AG04450 (cell line): Measurements from ENCODE around the gene EFNB3. TPM values are rescaled to one million over a fixed set of nuclear protein-coding genes. Genes with fewer than 3 reads are reported as not detected.

Source experiments
- CTCF ChIA-PET: fragments of 300-600, 350-600 bp; formaldehyde crosslinking; extraction: SDS; loops from one replicate; lab custom pipeline; 2022; ENCODE audit warnings: antibody characterized with exemption, inconsistent platforms; lab: Charles Lee
- POLR2A ChIA-PET: fragments of 350-600 bp; formaldehyde crosslinking; extraction: SDS; loops from one replicate; lab custom pipeline; 2021; ENCODE audit warnings: antibody characterized with exemption, inconsistent platforms; lab: Yijun Ruan, JAX
- DNase-seq: peaks from one replicate; pipeline ENCODE4 v3.0.0-alpha.2; 2011; ENCODE audit warnings: low read depth, low spot score
- H3K27ac ChIP-seq: one replicate; pipeline ENCODE4 v1.5.1; 2012; ENCODE audit warnings: low read depth, low read length, control low read depth
- H3K27me3 ChIP-seq: one replicate; pipeline ENCODE4 v1.6.0; 2012; ENCODE audit warnings: low read length; ENCODE audit not compliant: control insufficient read depth, insufficient read depth
- H3K4me3 ChIP-seq: 2 replicates; pipeline ENCODE4 v1.5.1; 2011; ENCODE audit warnings: mild to moderate bottlenecking, low read depth, low read length, control low read depth
- H3K9me3 ChIP-seq: 2 replicates; pipeline ENCODE4 v1.5.1; 2012; ENCODE audit warnings: low read length; ENCODE audit not compliant: control insufficient read depth, insufficient read depth
- CTCF ChIP-seq: IDR thresholded peaks from 2 replicates; pipeline ENCODE4 v1.5.1; 2011; ENCODE audit warnings: low read depth, low read length, control low read depth, inconsistent platforms
- polyA plus RNA-seq: library from polyadenylated mRNA; depleted of rRNA; stranded (reverse); fragments of >200 nt; gene quantifications from 2 replicates; pipeline ENCODE4 v1.2.3, GENCODE V29; 2011

The EFNB3 gene
- polyA plus RNA-seq, 1 experiment, result 7.7 TPM

DNA sequence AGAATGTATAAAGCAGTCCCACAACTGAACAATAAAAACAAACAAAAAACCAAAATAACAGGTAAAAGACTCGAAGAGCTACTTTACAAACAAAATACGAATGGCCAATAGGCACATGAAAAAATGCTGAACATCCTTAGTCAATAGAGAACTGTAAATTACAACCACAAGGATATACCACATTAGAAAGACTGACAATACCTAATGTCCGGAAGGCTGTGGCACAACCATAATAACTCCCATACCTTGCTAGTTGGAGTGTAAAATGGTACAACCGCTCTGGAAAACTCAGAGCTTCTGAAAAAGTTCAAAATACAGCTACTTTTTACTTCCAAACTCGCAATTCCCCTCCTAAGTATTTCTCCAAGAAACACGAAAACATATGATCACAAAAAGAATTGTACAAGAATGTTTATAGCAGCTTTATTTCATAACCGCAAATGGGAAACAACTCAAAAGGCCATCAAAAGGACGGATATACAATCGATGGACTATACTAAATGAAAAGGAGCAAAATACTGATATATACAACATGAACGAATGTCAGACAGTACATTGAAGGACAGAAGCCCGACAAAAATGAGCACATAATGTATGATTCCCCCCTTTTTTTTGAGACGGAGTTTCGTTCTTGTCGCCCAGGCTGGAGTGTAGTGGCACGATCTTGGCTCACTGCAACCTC is 20.0 kb upstream of the EFNB3 start:
- Histone ChIP-seq H3K4me3 (peak overlapping the region; percentile 97), H3K27me3 (no peaks in the 10 kb centered on the region), H3K9me3 (no peaks in the 10 kb centered on the region), H3K27ac (peak overlapping the region; percentile 99)
- DNase-seq, result no peak
- POLR2A ChIA-PET, result interaction anchor here (1.0 to 4.9 kb wide), 2 partner anchors 26 to 57 kb away, joined by 3 to 40 read pairs; partner anchors contain the start of gene SAT2
- CTCF ChIA-PET, result interaction anchor here (0.6 to 1.5 kb wide), 5 partner anchors 12 to 96 kb away, joined by 3 to 6 read pairs (median 3); no protein-coding TSS in a partner anchor
- TF ChIP-seq CTCF, result no peak

GRCh38 chr17:7685533-7686221 is 19.3 kb upstream of the EFNB3 start:
- peak; percentile 76 for DNase-seq
- Histone ChIP-seq H3K27ac (peak overlapping the region; percentile 99), H3K4me3 (peak overlapping the region; percentile 97), H3K27me3 (no peaks in the 10 kb centered on the region), H3K9me3 (no peaks in the 10 kb centered on the region)
- CTCF ChIA-PET, result interaction anchor here (0.5 to 6.0 kb wide), 10 partner anchors 13 to 96 kb away, joined by 3 to 134 read pairs (median 5); partner anchors contain the start of gene SHBG
- no peak for TF ChIP-seq CTCF
- POLR2A ChIA-PET, result interaction anchor here (0.6 to 4.9 kb wide), 16 partner anchors 18 to 452 kb away, joined by 3 to 40 read pairs (median 4); partner anchors contain the start of genes ATP1B2, CD68, DVL2 and FXR2

- TF ChIP-seq CTCF, result no peak
- H3K4me3 ChIP-seq, result peak overlapping the region; percentile 97
- CTCF ChIA-PET, result interaction anchor here (0.6 to 6.0 kb wide), 18 partner anchors 8 to 171 kb away, joined by 4 to 134 read pairs (median 12); partner anchors contain the start of genes ATP1B2, FXR2, SAT2 and SHBG
- peak; percentile 55 for DNase-seq
- peak overlapping the region; percentile 99 for H3K27ac ChIP-seq
- POLR2A ChIA-PET, result interaction anchor here (0.6 to 4.9 kb wide), 18 partner anchors 19 to 283 kb away, joined by 3 to 40 read pairs (median 4); partner anchors contain the start of genes ATP1B2, CD68, FXR2 and MPDU1
- no peaks in the 10 kb centered on the region for H3K27me3 ChIP-seq
- H3K9me3 ChIP-seq, result no peaks in the 10 kb centered on the region
Measured at GRCh38 chr17:7686222-7687071, 18.6 kb upstream of the EFNB3 start.

DNA sequence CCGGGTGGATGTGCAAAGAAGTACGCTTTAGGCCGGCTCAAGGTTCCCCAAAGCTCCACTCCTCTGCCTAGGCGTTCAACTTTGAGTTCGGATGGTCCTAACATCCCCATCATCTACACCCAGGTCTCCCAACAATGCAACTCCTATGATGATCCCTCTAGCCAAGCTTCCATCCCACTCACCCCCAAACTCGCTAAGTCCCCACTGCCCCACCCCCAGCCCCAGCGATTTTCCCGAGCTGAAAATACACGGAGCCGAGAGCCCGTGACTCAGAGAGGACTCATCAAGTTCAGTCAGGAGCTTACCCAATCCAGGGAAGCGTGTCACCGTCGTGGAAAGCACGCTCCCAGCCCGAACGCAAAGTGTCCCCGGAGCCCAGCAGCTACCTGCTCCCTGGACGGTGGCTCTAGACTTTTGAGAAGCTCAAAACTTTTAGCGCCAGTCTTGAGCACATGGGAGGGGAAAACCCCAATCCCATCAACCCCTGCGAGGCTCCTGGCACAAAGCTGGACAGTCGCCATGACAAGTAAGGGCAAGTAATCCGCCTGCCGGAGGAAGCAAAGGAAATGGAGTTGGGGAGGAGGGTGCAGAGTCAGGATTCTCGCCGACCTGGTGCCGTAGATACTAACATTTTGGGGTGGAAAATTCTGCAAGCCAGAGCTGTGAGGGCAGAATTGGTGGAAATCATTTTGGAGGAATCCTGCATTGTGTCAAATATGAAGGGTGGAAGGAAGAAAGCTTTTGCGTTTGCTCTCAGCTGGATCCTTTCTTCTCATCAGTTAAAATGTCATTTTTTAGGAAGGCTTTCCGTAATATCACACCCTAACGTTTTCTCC is 17.7 kb upstream of the EFNB3 start, which contains the start of gene TP53:
TP53 (minus strand) TSS at position 419 of the 836 bp plus-strand sequence. CDS start 10,896 bp downstream, outside the sequence.
- CTCF ChIA-PET, result interaction anchor here (0.6 to 6.0 kb wide), 45 partner anchors 8 to 404 kb away, joined by 3 to 134 read pairs (median 5); partner anchors contain the start of genes ATP1B2, FXR2, MPDU1 and SAT2
- TF ChIP-seq CTCF, result peak; percentile 19
- POLR2A ChIA-PET, result interaction anchor here (0.6 to 4.9 kb wide), 20 partner anchors 19 to 675 kb away, joined by 3 to 40 read pairs (median 4); partner anchors contain the start of genes ATP1B2, CD68, CTC1 and FXR2
- peak within 1 kb of the TSS; percentile 99 for H3K27ac ChIP-seq
- DNase-seq, result peak; percentile 77
- H3K4me3 ChIP-seq, result peak within 1 kb of the TSS; percentile 97
- no peaks in the 10 kb centered on the region for H3K27me3 ChIP-seq
- H3K9me3 ChIP-seq, result no peaks in the 10 kb centered on the region
